NT2/D1 (cell line): ENCODE data around the gene GRAMD1B.
"Not testable (repeated sequence)": the region's sequence is repeated elsewhere in the genome, so short reads cannot be mapped to it uniquely, and the experiment has no call there.

Experiments
- DNase-seq: peaks from one replicate; pipeline ENCODE4 v3.0.0-alpha.2; 2011; ENCODE audit warnings: low read depth, low spot score
- H3K27me3 ChIP-seq: 2 replicates; pipeline ENCODE4 v1.6.0; 2011; ENCODE audit warnings: mild to moderate bottlenecking; ENCODE audit not compliant: insufficient read length, insufficient read depth
- H3K36me3 ChIP-seq: 2 replicates; pipeline ENCODE4 v1.6.1; 2011; ENCODE audit warnings: mild to moderate bottlenecking, low read length, mixed read lengths; ENCODE audit not compliant: insufficient read depth, insufficient read length
- H3K4me1 ChIP-seq: 2 replicates; pipeline ENCODE4 v1.5.1; 2011; ENCODE audit not compliant: insufficient read depth, insufficient read length
- H3K4me3 ChIP-seq: 2 replicates; pipeline ENCODE4 v1.5.1; 2011; ENCODE audit warnings: low read depth; ENCODE audit not compliant: insufficient read length
- H3K9ac ChIP-seq: 2 replicates; pipeline ENCODE4 v1.6.0; 2011; ENCODE audit warnings: low read depth; ENCODE audit not compliant: insufficient read length
- H3K9me3 ChIP-seq: 2 replicates; pipeline ENCODE4 v1.5.1; 2011; ENCODE audit warnings: mild to moderate bottlenecking, low read length; ENCODE audit not compliant: insufficient read depth
- SUZ12 ChIP-seq: IDR thresholded peaks from 2 replicates; pipeline ENCODE4 v1.6.1; 2011; ENCODE audit not compliant: insufficient read length, insufficient read depth; ENCODE audit errors: extremely low read depth
- YY1 ChIP-seq: IDR thresholded peaks from 2 replicates; pipeline ENCODE4 v1.6.1; 2011; ENCODE audit not compliant: insufficient read length, insufficient read depth
- ZNF274 ChIP-seq: IDR thresholded peaks from 2 replicates; pipeline ENCODE4 v1.6.1; 2011; ENCODE audit warnings: mild to moderate bottlenecking, low read depth, low read length

Gene GRAMD1B

GRCh38 chr11:123645286-123645975 lies 215.4 kb downstream of the GRAMD1B start:
- Histone ChIP-seq H3K4me1 (peaks cover 3% of the 10 kb centered on the region), H3K9ac (no peak overlapping the region), H3K4me3 (no peak overlapping the region), H3K36me3 (no peaks in the 10 kb centered on the region), H3K27me3 (no peaks in the 10 kb centered on the region), H3K9me3 (no peaks in the 10 kb centered on the region)
- no peak for DNase-seq
- TF ChIP-seq SUZ12: no peak
- TF ChIP-seq YY1: no peak
- TF ChIP-seq ZNF274: no peak

- no peaks in the 10 kb centered on the region for H3K36me3 ChIP-seq
- no peak for TF ChIP-seq ZNF274
- no peak for TF ChIP-seq SUZ12
- TF ChIP-seq YY1: no peak
- H3K9me3 ChIP-seq: no peaks in the 10 kb centered on the region
- no peak for DNase-seq
- H3K9ac ChIP-seq: no peak overlapping the region
- H3K27me3 ChIP-seq: peaks cover 31% of the 10 kb centered on the region
- peaks cover 3% of the 10 kb centered on the region for H3K4me1 ChIP-seq
- H3K4me3 ChIP-seq: no peak overlapping the region
These were observed 220.8 kb downstream of the GRAMD1B start for GRCh38 chr11:123650901-123651300.

DNA sequence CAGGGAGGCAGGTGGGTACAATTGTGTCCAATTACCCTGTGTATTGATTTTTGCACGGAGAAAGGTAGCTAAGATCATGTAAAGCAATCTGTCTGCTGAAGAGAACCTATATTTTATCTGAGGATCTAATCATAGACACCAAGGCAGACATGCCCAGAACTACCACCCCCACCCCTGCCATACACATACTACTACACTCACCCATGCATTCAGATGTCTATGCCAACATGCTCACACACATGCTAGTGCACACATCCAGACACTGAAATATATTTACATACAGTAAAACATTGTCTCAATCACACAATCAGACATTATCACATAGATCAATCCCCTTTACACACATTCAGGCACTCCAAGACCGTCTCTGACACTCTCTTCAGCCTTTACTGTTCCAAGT lies 222.5 kb downstream of the GRAMD1B start:
- Histone ChIP-seq H3K36me3 (no peaks in the 10 kb centered on the region), H3K9ac (no peak overlapping the region), H3K9me3 (no peaks in the 10 kb centered on the region), H3K27me3 (peaks cover 39% of the 10 kb centered on the region), H3K4me1 (peaks cover 3% of the 10 kb centered on the region), H3K4me3 (no peak overlapping the region)
- TF ChIP-seq SUZ12: no peak
- TF ChIP-seq YY1: no peak
- TF ChIP-seq ZNF274: no peak
- DNase-seq: no peak

- peaks cover 39% of the 10 kb centered on the region for H3K27me3 ChIP-seq
- TF ChIP-seq YY1: no peak
- peak; percentile 51 for TF ChIP-seq SUZ12
- no peak for DNase-seq
- no peaks in the 10 kb centered on the region for H3K9me3 ChIP-seq
- peak overlapping the region; percentile 24 for H3K4me3 ChIP-seq
- peaks cover 3% of the 10 kb centered on the region for H3K4me1 ChIP-seq
- H3K36me3 ChIP-seq: no peaks in the 10 kb centered on the region
- H3K9ac ChIP-seq: no peak overlapping the region
These were observed 223.4 kb downstream of the GRAMD1B start for GRCh38 chr11:123653483-123653826.

DNA sequence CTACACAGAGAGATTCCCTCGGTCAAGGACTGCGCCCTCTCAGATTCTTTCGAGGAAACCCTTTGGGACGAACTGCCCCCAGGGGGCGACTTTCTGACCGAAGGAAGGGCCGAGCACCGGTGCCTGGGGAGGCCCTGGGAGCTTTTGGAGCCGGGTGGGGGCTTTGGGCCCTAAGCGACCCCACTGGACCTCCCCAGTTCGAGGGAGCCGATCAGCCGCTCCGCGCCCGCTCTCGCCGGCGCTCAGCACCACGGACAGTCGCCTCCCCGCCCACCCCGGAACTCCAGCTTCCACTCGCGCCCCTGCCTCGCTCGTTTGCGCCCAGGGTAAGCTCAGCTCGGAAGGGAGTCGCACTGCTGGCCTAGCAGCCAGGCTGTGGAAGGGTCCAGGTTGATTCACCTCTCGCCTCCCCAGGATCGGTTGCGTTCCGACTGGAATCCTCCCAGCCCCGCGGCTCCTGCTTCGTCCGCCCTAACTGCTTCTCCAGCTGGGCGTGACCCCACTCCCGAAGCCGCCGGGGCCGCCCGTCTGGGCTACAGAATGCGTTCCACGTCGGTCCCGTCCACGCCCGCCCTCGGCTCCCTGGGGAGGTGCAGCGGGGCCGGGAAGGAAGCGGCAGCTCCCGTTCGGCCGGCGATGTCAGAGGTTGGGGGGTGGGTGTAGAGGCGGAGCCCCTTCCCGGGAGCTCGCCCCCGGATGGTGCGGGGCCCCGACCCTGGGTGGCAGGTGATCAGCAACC lies 223.9 kb downstream of the GRAMD1B start:
- H3K9ac ChIP-seq: peak overlapping the region; percentile 42
- H3K36me3 ChIP-seq: no peaks in the 10 kb centered on the region
- TF ChIP-seq ZNF274 (no peak), SUZ12 (no peak), YY1 (no peak)
- no peaks in the 10 kb centered on the region for H3K9me3 ChIP-seq
- DNase-seq: peak; percentile 33
- H3K4me3 ChIP-seq: peak overlapping the region; percentile 58
- peaks cover 39% of the 10 kb centered on the region for H3K27me3 ChIP-seq
- peaks cover 3% of the 10 kb centered on the region for H3K4me1 ChIP-seq

DNA sequence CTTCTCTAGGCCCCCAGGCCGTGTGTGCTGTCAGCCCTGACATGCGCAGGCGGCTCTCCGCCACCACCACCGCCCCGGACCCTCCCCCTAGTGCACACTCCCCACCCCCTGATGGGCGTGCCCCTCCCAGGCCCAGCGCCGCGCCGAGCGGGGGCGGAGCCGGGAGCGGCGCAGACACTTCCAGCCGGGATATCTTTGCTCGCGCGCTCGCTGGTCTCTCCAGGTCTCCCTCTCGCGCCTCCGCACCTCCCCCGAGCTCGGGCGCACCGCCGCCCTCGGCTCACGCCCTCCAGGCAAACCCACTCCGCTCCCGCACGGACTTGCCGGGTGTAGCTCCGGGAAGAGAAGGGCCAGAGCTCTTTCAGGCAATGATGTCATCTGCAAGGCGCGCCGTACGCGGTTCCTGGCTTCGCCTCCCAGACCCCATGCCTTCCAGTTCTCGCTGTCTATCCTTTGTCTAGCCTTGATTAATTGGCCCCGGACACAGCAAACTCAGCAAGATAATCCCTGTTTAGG lies 224.6 kb downstream of the GRAMD1B start, which contains the start of gene SCN3B:
Gene SCN3B, minus strand, starts transcription at position 59 of the 516 bp plus-strand sequence. CDS start 823 bp downstream, outside the sequence.
- peak within 1 kb of the TSS; percentile 58 for H3K4me3 ChIP-seq
- peaks cover 3% of the 10 kb centered on the region for H3K4me1 ChIP-seq
- peak within 1 kb of the TSS; percentile 74 for H3K9ac ChIP-seq
- DNase-seq: peak; percentile 63
- no peaks in the 10 kb centered on the region for H3K9me3 ChIP-seq
- H3K27me3 ChIP-seq: peaks cover 39% of the 10 kb centered on the region
- H3K36me3 ChIP-seq: no peaks in the 10 kb centered on the region
- no peak for TF ChIP-seq SUZ12

DNA sequence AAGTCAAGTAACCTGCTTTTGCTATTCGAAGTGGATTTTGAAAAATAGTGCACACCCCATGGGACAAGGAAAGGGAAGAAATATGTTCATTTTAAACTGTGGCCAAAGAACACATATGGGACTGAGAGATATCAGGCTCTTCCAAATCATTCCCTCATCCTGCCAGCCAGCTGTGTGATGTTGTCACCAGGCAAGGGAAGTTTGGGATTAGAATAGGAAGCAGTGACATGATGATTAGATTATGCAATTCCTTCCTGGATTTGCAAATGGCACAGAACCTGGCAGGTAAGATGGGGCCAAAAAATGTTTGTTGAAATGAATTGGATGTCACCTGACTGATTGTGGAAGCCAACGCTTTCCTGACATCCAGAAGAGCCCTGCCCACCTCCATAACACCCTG lies 229.2 kb downstream of the GRAMD1B start:
- DNase-seq: no peak
- no peak overlapping the region for H3K4me3 ChIP-seq

DNA sequence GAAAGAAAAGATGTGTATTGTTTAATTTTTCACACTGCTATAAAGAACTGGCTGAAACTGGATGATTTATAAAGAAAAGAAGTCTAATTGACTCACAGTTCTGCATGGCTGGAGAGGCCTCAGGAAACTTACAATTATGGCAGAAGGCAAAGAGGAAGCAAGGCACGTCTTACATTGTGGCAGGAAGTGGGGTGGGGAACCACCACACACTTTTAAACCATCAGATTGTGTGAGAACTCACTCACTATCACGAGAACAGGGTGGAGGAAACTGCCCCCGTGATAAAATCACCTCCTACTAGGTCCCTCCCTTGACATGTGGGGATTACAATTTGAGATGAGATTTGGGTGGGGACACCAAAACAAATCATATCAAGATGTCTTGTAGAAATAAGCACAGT lies 229.9 kb downstream of the GRAMD1B start:
- H3K9me3 ChIP-seq, H3K4me1 ChIP-seq, H3K36me3 ChIP-seq, H3K4me3 ChIP-seq, H3K9ac ChIP-seq, DNase-seq: not testable (repeated sequence)
- peaks cover 14% of the 10 kb centered on the region for H3K27me3 ChIP-seq

More for the DNA sequence above, 229.2 kb downstream of the GRAMD1B start:
- Histone ChIP-seq H3K4me1 (no peaks in the 10 kb centered on the region), H3K36me3 (no peaks in the 10 kb centered on the region), H3K27me3 (peaks cover 15% of the 10 kb centered on the region), H3K9me3 (no peaks in the 10 kb centered on the region), H3K9ac (no peak overlapping the region)
- no peak for TF ChIP-seq ZNF274
- TF ChIP-seq YY1: no peak
- TF ChIP-seq SUZ12: no peak
